ENCODE measurements around the gene GDA.

GDA gene

DNA sequence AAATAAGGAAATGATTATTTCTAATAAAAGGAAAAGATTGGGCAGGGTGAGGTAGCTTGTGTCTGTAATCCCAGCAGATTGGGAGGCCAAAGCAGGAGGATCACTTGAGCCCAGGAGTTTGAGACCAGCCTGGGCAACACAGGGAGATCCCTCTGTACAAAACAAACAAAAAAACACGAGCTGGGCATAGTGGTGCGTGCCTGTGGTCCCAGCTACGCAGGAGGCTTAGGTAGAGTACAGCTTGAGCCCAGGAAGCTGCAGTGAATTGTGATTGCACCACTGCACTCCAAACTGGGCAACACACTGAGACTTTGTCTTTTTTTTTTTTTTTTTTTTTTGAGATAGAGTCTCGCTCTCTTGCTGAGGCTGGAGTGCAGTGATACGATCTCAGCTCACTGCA lies 18.8 kb downstream of the GDA start:
- TF ChIP-seq, protein P1, sequence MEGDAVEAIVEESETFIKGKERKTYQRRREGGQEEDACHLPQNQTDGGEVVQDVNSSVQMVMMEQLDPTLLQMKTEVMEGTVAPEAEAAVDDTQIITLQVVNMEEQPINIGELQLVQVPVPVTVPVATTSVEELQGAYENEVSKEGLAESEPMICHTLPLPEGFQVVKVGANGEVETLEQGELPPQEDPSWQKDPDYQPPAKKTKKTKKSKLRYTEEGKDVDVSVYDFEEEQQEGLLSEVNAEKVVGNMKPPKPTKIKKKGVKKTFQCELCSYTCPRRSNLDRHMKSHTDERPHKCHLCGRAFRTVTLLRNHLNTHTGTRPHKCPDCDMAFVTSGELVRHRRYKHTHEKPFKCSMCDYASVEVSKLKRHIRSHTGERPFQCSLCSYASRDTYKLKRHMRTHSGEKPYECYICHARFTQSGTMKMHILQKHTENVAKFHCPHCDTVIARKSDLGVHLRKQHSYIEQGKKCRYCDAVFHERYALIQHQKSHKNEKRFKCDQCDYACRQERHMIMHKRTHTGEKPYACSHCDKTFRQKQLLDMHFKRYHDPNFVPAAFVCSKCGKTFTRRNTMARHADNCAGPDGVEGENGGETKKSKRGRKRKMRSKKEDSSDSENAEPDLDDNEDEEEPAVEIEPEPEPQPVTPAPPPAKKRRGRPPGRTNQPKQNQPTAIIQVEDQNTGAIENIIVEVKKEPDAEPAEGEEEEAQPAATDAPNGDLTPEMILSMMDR (IDR thresholded peaks at IDR 0.05; ENCODE audit: low read depth, low read length) = no peak
- no peaks in the 10 kb centered on the region for H3K9me3 ChIP-seq

DNA sequence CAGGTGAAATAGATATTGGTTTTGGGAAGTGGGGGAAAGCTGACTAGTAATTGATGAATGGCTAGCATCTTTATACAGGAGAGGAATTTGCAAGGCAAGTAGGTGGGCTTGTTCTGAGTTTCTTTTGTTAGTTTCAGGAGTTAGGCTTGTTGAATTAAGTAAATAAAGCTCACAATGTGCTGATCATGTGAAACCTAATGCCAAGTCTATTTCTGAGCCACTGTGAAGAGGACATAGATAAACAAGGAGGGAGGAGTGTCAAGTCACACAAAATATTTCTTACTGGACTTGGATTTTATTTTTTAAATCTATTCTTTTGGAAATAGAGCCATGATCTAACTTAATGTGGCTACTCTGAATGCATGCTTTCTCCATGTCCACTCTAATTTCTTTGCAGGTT lies 19.9 kb downstream of the GDA start:
- TF ChIP-seq, protein P1 (IDR thresholded peaks at IDR 0.05; ENCODE audit: low read depth, low read length) = no peak

More for the DNA sequence above, 18.8 kb downstream of the GDA start:
- DNase-seq = no peak
- H3K4me3 ChIP-seq (ENCODE audit: low read depth, low read length) = no peak overlapping the region
- no peaks in the 10 kb centered on the region for H3K4me1 ChIP-seq
- H3K36me3 ChIP-seq = no peaks in the 10 kb centered on the region
- no peaks in the 10 kb centered on the region for H3K27me3 ChIP-seq

DNA sequence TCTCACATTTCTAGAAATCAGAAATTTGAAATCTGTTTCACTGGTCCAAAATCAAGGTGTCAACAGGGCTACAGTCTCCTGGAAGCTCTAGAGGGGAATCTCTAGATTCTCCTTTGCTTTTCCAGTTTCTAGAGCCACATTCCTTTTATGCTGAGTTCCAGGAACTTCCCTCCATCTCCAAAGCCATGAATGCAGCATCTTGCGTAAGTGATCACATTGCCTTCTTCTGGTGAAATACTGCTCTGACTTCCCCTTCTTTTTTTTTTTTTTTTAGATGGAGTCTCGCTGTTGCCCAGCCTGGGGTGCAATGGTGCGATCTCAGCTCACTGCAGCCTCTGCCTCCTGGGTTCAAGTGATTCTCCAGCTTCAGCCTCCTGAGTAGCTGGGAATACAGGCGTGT lies 23.8 kb downstream of the GDA start:
- no peaks in the 10 kb centered on the region for H3K27me3 ChIP-seq
- H3K9me3 ChIP-seq = no peaks in the 10 kb centered on the region
- no peaks in the 10 kb centered on the region for H3K36me3 ChIP-seq
- TF ChIP-seq, protein P1 (IDR thresholded peaks at IDR 0.05; ENCODE audit: low read depth, low read length) = no peak
- no peak for DNase-seq
- H3K4me1 ChIP-seq = no peaks in the 10 kb centered on the region
- no peak overlapping the region for H3K4me3 ChIP-seq (ENCODE audit: low read depth, low read length)

More for the DNA sequence above, 19.9 kb downstream of the GDA start:
- Histone ChIP-seq H3K36me3 (no peaks in the 10 kb centered on the region), H3K4me1 (no peaks in the 10 kb centered on the region), H3K4me3 (ENCODE audit: low read depth, low read length) (no peak overlapping the region), H3K27me3 (no peaks in the 10 kb centered on the region), H3K9me3 (no peaks in the 10 kb centered on the region)
- DNase-seq = no peak

DNA sequence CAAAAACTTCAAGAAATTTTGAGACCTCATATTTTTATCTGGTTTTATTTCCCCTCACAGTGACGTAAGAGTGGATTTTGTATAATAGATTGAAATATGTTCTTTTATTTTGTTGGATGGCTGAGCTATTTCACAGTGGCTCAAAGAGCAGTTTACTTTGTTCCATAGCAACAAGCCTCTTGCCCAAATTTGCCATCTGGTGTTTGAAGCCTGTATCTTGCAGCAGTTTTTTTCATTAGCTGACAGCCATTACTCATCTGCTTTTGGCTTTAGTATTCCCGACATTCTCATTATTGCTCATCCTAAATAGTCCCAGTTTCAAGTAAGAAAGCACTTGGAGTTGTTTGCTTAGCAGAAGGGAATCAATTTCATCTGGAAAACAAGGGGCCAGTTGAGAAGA lies 36.3 kb downstream of the GDA start:
- TF ChIP-seq, protein P1 (IDR thresholded peaks at IDR 0.05; ENCODE audit: low read depth, low read length) = no peak
- no peak overlapping the region for H3K4me3 ChIP-seq (ENCODE audit: low read depth, low read length)
- no peaks in the 10 kb centered on the region for H3K4me1 ChIP-seq
- no peaks in the 10 kb centered on the region for H3K27me3 ChIP-seq
- H3K36me3 ChIP-seq = no peaks in the 10 kb centered on the region
- DNase-seq = no peak
- no peaks in the 10 kb centered on the region for H3K9me3 ChIP-seq

DNA sequence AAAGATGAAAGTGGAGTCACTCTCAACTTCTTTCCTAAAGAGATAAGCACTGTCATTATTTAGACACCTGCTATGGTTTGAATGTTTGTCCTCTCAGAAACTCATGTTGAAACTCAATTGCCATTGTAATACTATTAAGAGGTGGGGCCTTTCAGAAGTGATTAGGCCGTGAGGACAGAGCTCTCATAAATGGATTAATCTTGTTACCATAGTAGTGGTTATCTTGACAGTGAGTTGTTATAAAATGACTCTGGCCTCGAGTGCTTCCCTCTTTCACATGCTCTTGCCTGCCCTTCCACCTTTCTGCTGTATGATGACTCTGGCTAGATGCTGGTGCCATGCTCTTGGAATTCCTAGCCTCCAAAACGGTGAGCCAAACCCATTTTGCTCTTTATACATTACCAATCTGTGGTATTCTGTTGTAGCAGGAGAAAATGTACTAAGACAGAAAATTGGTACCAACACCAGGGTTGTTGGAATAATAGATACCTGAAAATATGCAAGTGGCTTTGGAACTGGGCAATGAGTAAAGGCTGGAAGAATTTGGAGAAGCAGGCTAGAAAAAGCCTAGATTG lies 38.0 kb downstream of the GDA start:
- no peak for DNase-seq
- H3K27me3 ChIP-seq = no peaks in the 10 kb centered on the region
- H3K36me3 ChIP-seq = no peaks in the 10 kb centered on the region
- no peak overlapping the region for H3K4me3 ChIP-seq (ENCODE audit: low read depth, low read length)
- TF ChIP-seq, protein P1 (IDR thresholded peaks at IDR 0.05; ENCODE audit: low read depth, low read length) = no peak
- H3K9me3 ChIP-seq = no peaks in the 10 kb centered on the region
- H3K4me1 ChIP-seq = no peaks in the 10 kb centered on the region

DNA sequence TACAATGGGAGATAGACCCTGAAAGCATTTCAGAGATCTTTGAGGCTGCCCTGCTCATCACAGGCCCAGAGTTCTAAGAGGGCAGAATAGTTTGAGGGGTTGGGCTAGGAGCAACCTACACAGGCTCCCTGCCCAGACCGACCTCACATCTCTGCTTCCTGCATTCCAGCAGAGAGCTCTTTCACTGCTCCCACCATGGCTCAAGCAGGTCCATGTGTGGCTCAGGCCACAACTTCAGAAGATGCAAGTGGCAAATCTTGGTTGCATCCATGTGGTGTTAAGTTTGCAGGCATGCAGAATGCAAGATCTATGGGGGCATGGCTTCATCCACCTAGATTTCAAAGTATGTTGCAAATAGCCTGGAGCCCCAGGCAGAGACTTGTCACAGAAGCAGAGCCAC lies 39.0 kb downstream of the GDA start:
- TF ChIP-seq, protein P1 (IDR thresholded peaks at IDR 0.05; ENCODE audit: low read depth, low read length) = no peak
- DNase-seq = no peak
- H3K4me3 ChIP-seq (ENCODE audit: low read depth, low read length) = no peak overlapping the region
- H3K36me3 ChIP-seq = no peaks in the 10 kb centered on the region
- no peaks in the 10 kb centered on the region for H3K9me3 ChIP-seq
- no peaks in the 10 kb centered on the region for H3K4me1 ChIP-seq
- no peaks in the 10 kb centered on the region for H3K27me3 ChIP-seq
